ENCODE data around the gene COL23A1.
"Not testable (repeated sequence)": the region's sequence is repeated elsewhere in the genome, so short reads cannot be mapped to it uniquely, and the experiment has no call there.

The COL23A1 gene

GRCh38 chr5:178496642-178497041 lies 93.6 kb downstream of the COL23A1 start:
- H3K4me1 Mint-ChIP-seq (ENCODE audit: low read depth), result no peaks in the 10 kb centered on the region
- H3K27me3 Mint-ChIP-seq, result no peaks in the 10 kb centered on the region
- H3K27ac Mint-ChIP-seq, result no peak overlapping the region
- no peaks in the 10 kb centered on the region for H3K36me3 Mint-ChIP-seq (ENCODE audit: low read depth)
- no peak overlapping the region for H3K4me3 Mint-ChIP-seq
- H3K9me3 Mint-ChIP-seq, result no peaks in the 10 kb centered on the region

GRCh38 chr5:178496214-178496613 lies 94.0 kb downstream of the COL23A1 start:
- H3K36me3 Mint-ChIP-seq (ENCODE audit: low read depth), result no peaks in the 10 kb centered on the region
- no peaks in the 10 kb centered on the region for H3K27me3 Mint-ChIP-seq
- H3K27ac Mint-ChIP-seq, result no peak overlapping the region
- H3K4me3 Mint-ChIP-seq, result no peak overlapping the region
- no peaks in the 10 kb centered on the region for H3K9me3 Mint-ChIP-seq
- no peaks in the 10 kb centered on the region for H3K4me1 Mint-ChIP-seq (ENCODE audit: low read depth)

- H3K4me1 Mint-ChIP-seq (ENCODE audit: low read depth), result no peaks in the 10 kb centered on the region
- H3K27ac Mint-ChIP-seq, result no peak overlapping the region
- no peaks in the 10 kb centered on the region for H3K36me3 Mint-ChIP-seq (ENCODE audit: low read depth)
These were observed 94.5 kb downstream of the COL23A1 start for GRCh38 chr5:178495706-178496105.

GRCh38 chr5:178492278-178492677 lies 97.9 kb downstream of the COL23A1 start:
- no peaks in the 10 kb centered on the region for H3K4me1 Mint-ChIP-seq (ENCODE audit: low read depth)
- H3K4me3 Mint-ChIP-seq, result no peak overlapping the region
- no peaks in the 10 kb centered on the region for H3K9me3 Mint-ChIP-seq
- H3K27ac Mint-ChIP-seq, result no peak overlapping the region
- H3K27me3 Mint-ChIP-seq, result peaks cover 3% of the 10 kb centered on the region
- H3K36me3 Mint-ChIP-seq (ENCODE audit: low read depth), result no peaks in the 10 kb centered on the region

More at GRCh38 chr5:178495706-178496105, 94.5 kb downstream of the COL23A1 start:
- Mint-ChIP-seq H3K27me3 (no peaks in the 10 kb centered on the region), H3K9me3 (no peaks in the 10 kb centered on the region), H3K4me3 (no peak overlapping the region)

- no peak overlapping the region for H3K27ac Mint-ChIP-seq
- H3K27me3 Mint-ChIP-seq, result peaks cover 3% of the 10 kb centered on the region
- H3K4me1 Mint-ChIP-seq (ENCODE audit: low read depth), result no peaks in the 10 kb centered on the region
- no peaks in the 10 kb centered on the region for H3K9me3 Mint-ChIP-seq
- no peak overlapping the region for H3K4me3 Mint-ChIP-seq
- no peaks in the 10 kb centered on the region for H3K36me3 Mint-ChIP-seq (ENCODE audit: low read depth)
These were observed 99.1 kb downstream of the COL23A1 start for GRCh38 chr5:178490935-178491652.

GRCh38 chr5:178489271-178489976 lies 100.8 kb downstream of the COL23A1 start:
- Mint-ChIP-seq H3K4me1 (ENCODE audit: low read depth) (no peaks in the 10 kb centered on the region), H3K9me3 (no peaks in the 10 kb centered on the region), H3K27me3 (peaks cover 3% of the 10 kb centered on the region), H3K4me3 (no peak overlapping the region), H3K36me3 (ENCODE audit: low read depth) (no peaks in the 10 kb centered on the region), H3K27ac (no peak overlapping the region)

GRCh38 chr5:178488696-178489095 lies 101.5 kb downstream of the COL23A1 start:
- H3K36me3 Mint-ChIP-seq (ENCODE audit: low read depth), result no peaks in the 10 kb centered on the region
- H3K27ac Mint-ChIP-seq, result no peak overlapping the region
- no peak overlapping the region for H3K4me3 Mint-ChIP-seq
- H3K9me3 Mint-ChIP-seq, result no peaks in the 10 kb centered on the region
- H3K4me1 Mint-ChIP-seq (ENCODE audit: low read depth), result peaks cover under 1% of the 10 kb centered on the region
- peaks cover 3% of the 10 kb centered on the region for H3K27me3 Mint-ChIP-seq

- Mint-ChIP-seq H3K4me3 (no peak overlapping the region), H3K27me3 (peaks cover 3% of the 10 kb centered on the region), H3K9me3 (no peaks in the 10 kb centered on the region), H3K27ac (no peak overlapping the region), H3K4me1 (ENCODE audit: low read depth) (peaks cover 7% of the 10 kb centered on the region), H3K36me3 (ENCODE audit: low read depth) (no peaks in the 10 kb centered on the region)
These were observed 102.1 kb downstream of the COL23A1 start for GRCh38 chr5:178487911-178488600.

- H3K4me1 Mint-ChIP-seq (ENCODE audit: low read depth); H3K27me3 Mint-ChIP-seq; H3K36me3 Mint-ChIP-seq (ENCODE audit: low read depth); H3K27ac Mint-ChIP-seq; H3K4me3 Mint-ChIP-seq; H3K9me3 Mint-ChIP-seq: not testable (repeated sequence)
These were observed 103.2 kb downstream of the COL23A1 start for GRCh38 chr5:178486878-178487512.

GRCh38 chr5:178486239-178486641 lies 104.0 kb downstream of the COL23A1 start:
- Mint-ChIP-seq H3K9me3 (no peaks in the 10 kb centered on the region), H3K27ac (no peak overlapping the region), H3K4me3 (no peak overlapping the region), H3K36me3 (ENCODE audit: low read depth) (no peaks in the 10 kb centered on the region), H3K4me1 (ENCODE audit: low read depth) (peaks cover 8% of the 10 kb centered on the region), H3K27me3 (peaks cover 3% of the 10 kb centered on the region)

GRCh38 chr5:178483620-178484019 lies 106.6 kb downstream of the COL23A1 start:
- H3K36me3 Mint-ChIP-seq (ENCODE audit: low read depth), result no peaks in the 10 kb centered on the region
- peaks cover 8% of the 10 kb centered on the region for H3K4me1 Mint-ChIP-seq (ENCODE audit: low read depth)
- no peaks in the 10 kb centered on the region for H3K27me3 Mint-ChIP-seq
- H3K4me3 Mint-ChIP-seq, result peak overlapping the region; percentile 11
- H3K27ac Mint-ChIP-seq, result peak overlapping the region; percentile 61
- H3K9me3 Mint-ChIP-seq, result no peaks in the 10 kb centered on the region

- no peaks in the 10 kb centered on the region for H3K9me3 Mint-ChIP-seq
- H3K4me3 Mint-ChIP-seq, result no peak overlapping the region
- H3K36me3 Mint-ChIP-seq (ENCODE audit: low read depth), result no peaks in the 10 kb centered on the region
- peaks cover 8% of the 10 kb centered on the region for H3K4me1 Mint-ChIP-seq (ENCODE audit: low read depth)
- no peak overlapping the region for H3K27ac Mint-ChIP-seq
- no peaks in the 10 kb centered on the region for H3K27me3 Mint-ChIP-seq
These were observed 110.9 kb downstream of the COL23A1 start for GRCh38 chr5:178479261-178479660.

- H3K36me3 Mint-ChIP-seq (ENCODE audit: low read depth), result no peaks in the 10 kb centered on the region
- H3K4me1 Mint-ChIP-seq (ENCODE audit: low read depth), result peaks cover 4% of the 10 kb centered on the region
- H3K27me3 Mint-ChIP-seq, result no peaks in the 10 kb centered on the region
- H3K9me3 Mint-ChIP-seq, result no peaks in the 10 kb centered on the region
- no peak overlapping the region for H3K27ac Mint-ChIP-seq
- H3K4me3 Mint-ChIP-seq, result no peak overlapping the region
These were observed 111.8 kb downstream of the COL23A1 start for GRCh38 chr5:178478370-178478769.

GRCh38 chr5:178477802-178478201 lies 112.4 kb downstream of the COL23A1 start:
- Mint-ChIP-seq H3K4me1 (ENCODE audit: low read depth) (no peaks in the 10 kb centered on the region), H3K9me3 (no peaks in the 10 kb centered on the region), H3K4me3 (no peak overlapping the region), H3K27ac (no peak overlapping the region), H3K36me3 (ENCODE audit: low read depth) (no peaks in the 10 kb centered on the region), H3K27me3 (no peaks in the 10 kb centered on the region)
